GM10248 (cell line): ENCODE measurements around the gene KRTAP9-3.
"Not testable (repeated sequence)": the region's sequence is repeated elsewhere in the genome, so short reads cannot be mapped to it uniquely, and the experiment has no call there.

Experiments
- CTCF ChIA-PET: fragments of 300-600 bp; sonication (Branson Sonifier 250); formaldehyde crosslinking; extraction: SDS; loops from one replicate; lab custom pipeline; 2021; ENCODE audit warnings: antibody characterized with exemption; lab: Yijun Ruan, JAX
- POLR2A ChIA-PET: fragments of 350-650 bp; sonication (Branson Sonifier 250); formaldehyde crosslinking; extraction: SDS; loops from one replicate; lab custom pipeline; 2020; ENCODE audit warnings: antibody characterized with exemption; lab: Yijun Ruan, JAX
- DNase-seq: peaks from one replicate; pipeline ENCODE4 v3.0.0; 2012; ENCODE audit errors: extremely low spot score
- CTCF ChIP-seq: IDR thresholded peaks from 2 replicates; pipeline ENCODE4 v1.5.1; 2012; ENCODE audit warnings: mild to moderate bottlenecking, low read depth; ENCODE audit errors: extremely low read depth, missing control alignments, control extremely low read depth

Gene KRTAP9-3

DNA sequence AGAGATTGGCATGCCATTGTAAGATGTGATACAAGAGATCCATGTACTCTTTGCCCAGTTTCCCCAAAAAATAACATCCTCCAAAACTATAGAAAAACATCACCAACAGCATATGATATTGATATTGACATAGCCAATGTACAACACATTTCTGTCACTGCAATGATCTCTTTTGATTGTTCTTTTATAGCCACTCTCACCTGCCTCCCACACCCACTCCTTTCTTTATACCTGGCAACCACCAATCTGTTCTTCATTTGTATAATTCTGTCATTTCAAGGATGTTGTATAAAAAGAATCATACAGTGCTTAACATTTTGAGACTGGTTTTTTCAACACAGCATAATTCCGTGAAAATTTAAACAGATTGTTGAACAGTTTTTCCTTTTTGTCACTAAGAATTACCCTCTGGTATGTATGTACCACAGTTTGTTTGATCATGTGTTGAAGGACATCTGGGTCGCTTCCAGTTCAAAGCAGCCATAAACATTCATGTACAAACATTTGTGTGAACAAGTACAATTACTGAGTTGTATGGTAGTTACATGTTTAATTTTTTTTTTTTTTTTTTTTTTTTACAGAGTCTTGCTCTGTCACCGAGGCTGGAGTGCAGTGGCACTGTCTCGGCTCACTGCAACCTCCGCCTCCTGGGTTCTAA, 32.7 kb upstream of the KRTAP9-3 start:
- POLR2A ChIA-PET, result no interaction called here
- CTCF ChIA-PET, result no interaction called here
- TF ChIP-seq CTCF, result no peak
- DNase-seq, result no peak

DNA sequence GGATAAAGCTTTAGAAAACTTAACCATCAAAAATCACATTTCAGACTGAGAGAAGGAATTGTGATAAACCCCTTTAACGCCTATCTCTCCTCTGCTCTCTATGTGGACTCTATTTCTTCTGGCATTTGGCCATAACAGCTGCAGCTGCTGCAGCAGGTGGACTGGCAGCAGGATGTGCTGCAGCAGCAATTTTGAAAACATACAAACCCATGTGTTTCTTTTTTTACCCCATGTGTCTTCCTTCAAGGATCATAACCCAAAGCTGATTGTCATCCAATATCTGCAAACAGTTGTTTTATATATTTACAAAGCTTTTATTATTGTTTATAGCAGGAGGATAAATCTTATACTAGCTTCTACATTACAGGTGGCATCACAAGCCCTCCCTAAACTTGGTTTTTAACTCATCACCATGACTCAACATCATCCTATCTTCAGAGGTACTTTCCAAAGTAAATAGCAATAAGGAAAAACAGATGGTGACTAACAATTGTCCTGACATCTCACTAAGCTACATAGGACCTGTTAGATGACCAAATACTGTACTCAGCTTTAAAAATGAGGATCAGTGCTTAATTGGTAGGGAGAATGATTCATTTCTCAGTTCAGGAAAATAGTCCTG, 20.3 kb upstream of the KRTAP9-3 start:
- CTCF ChIA-PET, result no interaction called here
- no peak for DNase-seq
- no peak for TF ChIP-seq CTCF
- POLR2A ChIA-PET, result no interaction called here

GRCh38 chr17:41212524-41213169, 19.6 kb upstream of the KRTAP9-3 start:
- ChIA-PET CTCF (no interaction called here), POLR2A (interaction anchor here (0.7 kb wide), 1 partner anchor 18 kb away, joined by 7 read pairs; no protein-coding TSS in a partner anchor)
- no peak for TF ChIP-seq CTCF
- no peak for DNase-seq

DNA sequence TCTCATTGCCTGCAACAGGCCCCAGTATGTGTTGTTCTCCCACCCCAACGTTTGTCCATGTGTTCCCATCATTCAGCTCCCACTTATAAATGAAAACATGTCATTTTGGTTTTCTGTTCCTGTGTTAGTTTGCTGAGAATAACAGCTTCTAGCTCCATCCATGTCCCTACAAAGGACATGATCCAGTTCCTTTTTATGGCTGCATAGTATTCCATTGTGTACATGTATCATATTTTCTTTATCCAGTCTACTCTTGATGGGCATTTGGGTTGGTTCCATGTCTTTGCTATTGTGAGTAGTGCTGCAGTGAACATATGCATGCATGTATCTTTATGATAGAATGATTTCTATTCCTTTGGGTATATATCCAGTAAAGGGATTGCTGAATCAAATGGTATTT, 16.6 kb upstream of the KRTAP9-3 start:
- POLR2A ChIA-PET, result no interaction called here
- TF ChIP-seq CTCF, result no peak
- CTCF ChIA-PET, result no interaction called here
- DNase-seq, result no peak

- POLR2A ChIA-PET, result no interaction called here
- CTCF ChIA-PET, result no interaction called here
- no peak for TF ChIP-seq CTCF
- DNase-seq, result no peak
Observed at GRCh38 chr17:41223821-41224220, 8.4 kb upstream of the KRTAP9-3 start.

DNA sequence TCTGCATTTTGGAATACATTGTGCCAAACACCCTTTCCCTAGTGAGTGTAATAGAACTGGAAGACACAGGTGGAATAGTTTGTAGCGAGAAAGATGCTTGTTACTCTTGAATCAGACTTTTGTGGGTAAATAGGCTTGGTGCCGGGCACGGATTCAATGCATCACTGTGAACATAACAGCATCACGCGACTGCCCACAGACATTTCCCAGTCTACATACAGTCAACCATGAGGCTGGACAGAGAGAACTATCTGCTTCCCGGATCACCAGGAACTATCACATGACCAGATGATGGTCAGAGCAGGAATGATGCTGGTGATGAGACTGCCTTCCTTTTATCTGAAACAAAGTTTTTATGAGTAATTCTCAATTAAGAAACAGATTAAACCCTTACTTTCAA, 6.2 kb upstream of the KRTAP9-3 start:
- no peak for TF ChIP-seq CTCF
- no peak for DNase-seq
- CTCF ChIA-PET, result no interaction called here
- POLR2A ChIA-PET, result no interaction called here

DNA sequence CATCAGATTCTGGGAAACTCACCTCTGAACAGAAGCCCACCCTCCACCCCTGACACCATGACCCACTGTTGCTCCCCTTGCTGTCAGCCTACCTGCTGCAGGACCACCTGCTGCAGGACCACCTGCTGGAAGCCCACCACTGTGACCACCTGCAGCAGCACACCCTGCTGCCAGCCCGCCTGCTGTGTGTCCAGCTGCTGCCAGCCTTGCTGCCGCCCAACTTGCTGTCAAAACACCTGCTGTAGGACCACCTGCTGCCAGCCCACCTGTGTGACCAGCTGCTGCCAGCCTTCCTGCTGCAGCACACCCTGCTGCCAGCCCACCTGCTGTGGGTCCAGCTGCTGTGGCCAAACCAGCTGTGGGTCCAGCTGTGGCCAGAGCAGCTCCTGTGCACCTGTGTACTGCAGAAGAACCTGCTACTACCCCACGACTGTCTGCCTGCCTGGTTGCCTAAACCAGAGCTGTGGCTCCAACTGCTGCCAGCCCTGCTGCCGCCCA, 5.6 kb upstream of the KRTAP9-3 start, which contains the start of gene KRTAP9-2:
Gene KRTAP9-2, plus strand, starts transcription at position 51 of the 498 bp plus-strand sequence. Its CDS starts 7 bp downstream, at position 58.
- DNase-seq, POLR2A ChIA-PET, CTCF ChIA-PET: not testable (repeated sequence)
